HG03064 (cell line): ENCODE results near the gene POLR3B.

ENCODE experiments used
- ATAC-seq: cut with Tn5 transposase; IDR thresholded peaks from one replicate; pipeline ENCODE4 v1.9.1; 2021; ENCODE audit warnings: low read depth; ENCODE audit not compliant: unreplicated experiment

The POLR3B gene

GRCh38 chr12:106521901-106522300, 164.4 kb downstream of the POLR3B start:
- no peak for ATAC-seq

DNA sequence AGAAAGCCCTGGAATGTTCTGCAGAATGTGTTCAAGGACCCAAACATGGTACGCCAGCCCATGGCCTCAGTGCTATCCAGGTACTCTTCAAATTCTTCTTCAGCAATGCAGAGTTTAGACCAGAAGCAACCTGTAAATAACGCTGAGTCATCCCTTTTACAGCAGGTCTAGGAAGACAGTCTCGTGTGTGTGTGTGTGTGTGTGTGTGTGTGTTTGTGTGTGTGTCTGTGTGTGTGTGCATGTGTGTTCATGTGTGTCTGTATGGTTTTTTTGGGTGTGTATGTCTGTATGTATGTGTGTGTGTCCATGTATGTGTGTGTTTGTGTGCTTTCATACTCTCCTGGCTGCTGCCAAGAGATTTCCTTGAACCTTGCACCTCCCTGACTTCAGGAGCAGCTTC, 165.2 kb downstream of the POLR3B start:
- no peak for ATAC-seq

GRCh38 chr12:106527356-106527755, 169.8 kb downstream of the POLR3B start:
- no peak for ATAC-seq

DNA sequence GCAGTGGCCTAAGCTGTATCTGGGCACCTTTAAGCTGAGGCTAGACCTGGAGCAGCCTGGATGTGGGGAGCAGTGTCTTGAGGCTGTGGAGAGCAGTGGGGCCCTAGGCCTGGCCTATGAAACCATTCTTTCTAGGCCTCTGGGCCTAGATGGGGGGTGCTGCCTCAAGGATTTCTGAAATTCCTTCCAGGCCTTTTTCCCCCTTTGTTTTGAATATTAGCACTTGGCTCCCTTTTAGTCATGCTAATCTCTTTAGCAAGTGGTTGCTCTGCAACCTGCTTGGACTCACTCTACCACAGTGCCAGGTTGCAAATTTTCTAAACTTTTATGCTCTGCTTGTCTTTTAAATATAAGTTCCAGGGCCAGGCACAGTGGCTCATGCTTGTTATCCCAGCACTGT, 183.7 kb downstream of the POLR3B start:
- no peak for ATAC-seq

DNA sequence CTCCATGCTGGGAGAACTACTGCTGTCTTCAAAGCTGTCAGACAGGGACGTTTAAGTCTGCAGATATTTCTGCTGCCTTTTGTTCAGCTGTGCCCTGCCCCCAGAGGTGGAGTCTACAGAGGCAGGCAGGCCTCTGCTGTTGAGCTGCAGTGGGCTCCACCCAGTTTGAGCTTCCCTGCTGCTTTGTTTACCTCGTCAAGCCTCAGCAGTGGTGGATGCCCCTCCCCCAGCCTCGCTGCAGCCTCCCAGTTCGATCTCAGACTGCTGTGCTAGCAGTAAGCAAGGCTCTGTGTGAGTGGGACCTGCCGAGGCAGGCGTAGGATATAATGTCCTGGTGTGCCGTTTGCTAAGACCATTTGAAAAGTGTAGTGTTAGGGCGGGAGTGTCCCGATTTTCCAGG, 193.9 kb downstream of the POLR3B start:
- ATAC-seq: no peak

DNA sequence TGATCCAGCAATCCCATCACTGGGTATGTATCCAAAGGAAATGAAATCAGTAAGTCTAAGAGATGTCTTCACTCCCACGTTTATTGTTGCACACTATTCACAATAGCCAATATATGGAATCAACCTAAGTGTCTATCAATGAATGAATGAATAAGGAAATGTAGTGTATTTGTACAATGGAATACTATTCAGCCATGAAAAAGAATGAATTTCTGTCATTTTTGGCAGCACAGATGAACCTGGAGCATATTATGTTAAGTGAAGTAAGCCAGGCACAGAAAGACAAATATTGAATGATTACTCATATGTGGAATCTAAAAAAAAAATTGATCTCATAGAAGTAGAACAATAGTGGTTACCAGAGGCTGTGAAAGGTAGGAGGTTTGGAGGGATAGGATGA, 194.7 kb downstream of the POLR3B start:
- no peak for ATAC-seq
